Measurements from ENCODE around the gene TCF7L1. TPM values are rescaled to one million over a fixed set of nuclear protein-coding genes. Genes with fewer than 3 reads are reported as not detected.
A peak's percentile ranks its signal among the peaks of the same experiment; 100 is the strongest.

Gene TCF7L1
- total RNA-seq, 2 experiments from 2014 or later: not detected

GRCh38 chr2:85255456-85255812 lies 122.2 kb downstream of the TCF7L1 start:
- Mint-ChIP-seq H3K27me3 (no peaks in the 10 kb centered on the region), H3K4me3 (no peak overlapping the region), H3K27ac (no peak overlapping the region), H3K9me3 (no peaks in the 10 kb centered on the region), H3K36me3 (no peaks in the 10 kb centered on the region), H3K4me1 (no peaks in the 10 kb centered on the region)
- POLR2A ChIA-PET: no interaction called here
- DNase-seq (no peak), ATAC-seq (ENCODE audit: low read depth) (no peak)

GRCh38 chr2:85255813-85256594 lies 122.8 kb downstream of the TCF7L1 start:
- POLR2A ChIA-PET: no interaction called here
- Mint-ChIP-seq H3K27me3 (no peaks in the 10 kb centered on the region), H3K4me1 (no peaks in the 10 kb centered on the region), H3K27ac (no peak overlapping the region), H3K36me3 (no peaks in the 10 kb centered on the region), H3K4me3 (no peak overlapping the region), H3K9me3 (no peaks in the 10 kb centered on the region)
- no peak for DNase-seq
- no peak for ATAC-seq (ENCODE audit: low read depth)

- Mint-ChIP-seq H3K27ac (no peak overlapping the region), H3K36me3 (no peaks in the 10 kb centered on the region), H3K4me1 (no peaks in the 10 kb centered on the region), H3K4me3 (no peak overlapping the region), H3K27me3 (no peaks in the 10 kb centered on the region), H3K9me3 (no peaks in the 10 kb centered on the region)
- ATAC-seq (ENCODE audit: low read depth) (no peak), DNase-seq (no peak)
- POLR2A ChIA-PET: no interaction called here
Measured at GRCh38 chr2:85257359-85257969, 124.3 kb downstream of the TCF7L1 start.

- Mint-ChIP-seq H3K36me3 (no peaks in the 10 kb centered on the region), H3K4me1 (no peaks in the 10 kb centered on the region), H3K4me3 (no peak overlapping the region), H3K27me3 (no peaks in the 10 kb centered on the region), H3K9me3 (no peaks in the 10 kb centered on the region), H3K27ac (no peak overlapping the region)
- DNase-seq (no peak), ATAC-seq (ENCODE audit: low read depth) (no peak)
- POLR2A ChIA-PET: no interaction called here
Measured at GRCh38 chr2:85257970-85258605, 124.9 kb downstream of the TCF7L1 start.

- Mint-ChIP-seq H3K4me1 (no peaks in the 10 kb centered on the region), H3K27me3 (no peaks in the 10 kb centered on the region), H3K9me3 (no peaks in the 10 kb centered on the region), H3K4me3 (no peak overlapping the region), H3K36me3 (no peaks in the 10 kb centered on the region), H3K27ac (no peak overlapping the region)
- DNase-seq (no peak), ATAC-seq (ENCODE audit: low read depth) (no peak)
- POLR2A ChIA-PET: no interaction called here
Measured at GRCh38 chr2:85259101-85259590, 126.0 kb downstream of the TCF7L1 start.

- POLR2A ChIA-PET: no interaction called here
- Mint-ChIP-seq H3K4me3 (no peak overlapping the region), H3K36me3 (no peaks in the 10 kb centered on the region), H3K27me3 (no peaks in the 10 kb centered on the region), H3K27ac (no peak overlapping the region), H3K9me3 (no peaks in the 10 kb centered on the region), H3K4me1 (no peaks in the 10 kb centered on the region)
- ATAC-seq (ENCODE audit: low read depth) (no peak), DNase-seq (no peak)
Measured at GRCh38 chr2:85259879-85260278, 126.7 kb downstream of the TCF7L1 start.

- Mint-ChIP-seq H3K9me3 (no peaks in the 10 kb centered on the region), H3K27ac (no peak overlapping the region), H3K4me1 (peaks cover 3% of the 10 kb centered on the region), H3K36me3 (no peaks in the 10 kb centered on the region), H3K4me3 (no peak overlapping the region), H3K27me3 (no peaks in the 10 kb centered on the region)
- POLR2A ChIA-PET: no interaction called here
- ATAC-seq (ENCODE audit: low read depth) (no peak), DNase-seq (no peak)
Measured at GRCh38 chr2:85263591-85263990, 130.4 kb downstream of the TCF7L1 start.

- H3K27me3 Mint-ChIP-seq: no peaks in the 10 kb centered on the region
- no peak for ATAC-seq (ENCODE audit: low read depth)
Measured at GRCh38 chr2:85264471-85264870, 131.3 kb downstream of the TCF7L1 start.

GRCh38 chr2:85265304-85265703 lies 132.1 kb downstream of the TCF7L1 start:
- peaks cover 4% of the 10 kb centered on the region for H3K27me3 Mint-ChIP-seq
- POLR2A ChIA-PET: interaction anchor here (0.6 kb wide), 1 partner anchor 12 kb away, joined by 3 read pairs; no protein-coding TSS in a partner anchor
- H3K36me3 Mint-ChIP-seq: no peaks in the 10 kb centered on the region
- no peak overlapping the region for H3K27ac Mint-ChIP-seq
- no peak for DNase-seq
- peaks cover 3% of the 10 kb centered on the region for H3K4me1 Mint-ChIP-seq
- H3K4me3 Mint-ChIP-seq: no peak overlapping the region
- H3K9me3 Mint-ChIP-seq: no peaks in the 10 kb centered on the region
- ATAC-seq (ENCODE audit: low read depth): no peak

More at GRCh38 chr2:85264471-85264870, 131.3 kb downstream of the TCF7L1 start:
- no peak for DNase-seq
- H3K4me1 Mint-ChIP-seq: peaks cover 3% of the 10 kb centered on the region
- H3K9me3 Mint-ChIP-seq: no peaks in the 10 kb centered on the region
- POLR2A ChIA-PET: interaction anchor here (0.6 kb wide), 1 partner anchor 11 kb away, joined by 3 read pairs; no protein-coding TSS in a partner anchor
- H3K36me3 Mint-ChIP-seq: no peaks in the 10 kb centered on the region
- H3K4me3 Mint-ChIP-seq: no peak overlapping the region
- H3K27ac Mint-ChIP-seq: no peak overlapping the region

- POLR2A ChIA-PET: interaction anchor here (0.7 kb wide), 1 partner anchor 116 kb away, joined by 3 read pairs; no protein-coding TSS in a partner anchor
- no peak overlapping the region for H3K27ac Mint-ChIP-seq
- H3K27me3 Mint-ChIP-seq: peaks cover 15% of the 10 kb centered on the region
- peak; percentile 67 for ATAC-seq (ENCODE audit: low read depth)
- peak; percentile 71 for DNase-seq
- H3K9me3 Mint-ChIP-seq: no peaks in the 10 kb centered on the region
- peaks cover 3% of the 10 kb centered on the region for H3K4me1 Mint-ChIP-seq
- no peak overlapping the region for H3K4me3 Mint-ChIP-seq
- no peaks in the 10 kb centered on the region for H3K36me3 Mint-ChIP-seq
Measured at GRCh38 chr2:85266146-85267041, 133.2 kb downstream of the TCF7L1 start.

GRCh38 chr2:85269959-85270358 lies 136.8 kb downstream of the TCF7L1 start:
- H3K36me3 Mint-ChIP-seq: no peaks in the 10 kb centered on the region
- no peaks in the 10 kb centered on the region for H3K9me3 Mint-ChIP-seq
- H3K4me3 Mint-ChIP-seq: no peak overlapping the region
- H3K27ac Mint-ChIP-seq: no peak overlapping the region
- DNase-seq (no peak), ATAC-seq (ENCODE audit: low read depth) (no peak)
- POLR2A ChIA-PET: no interaction called here
- H3K27me3 Mint-ChIP-seq: peaks cover 23% of the 10 kb centered on the region
- H3K4me1 Mint-ChIP-seq: peaks cover 3% of the 10 kb centered on the region

GRCh38 chr2:85272357-85272756 lies 139.2 kb downstream of the TCF7L1 start:
- POLR2A ChIA-PET: no interaction called here
- H3K4me3 Mint-ChIP-seq: no peak overlapping the region

More at GRCh38 chr2:85272357-85272756, 139.2 kb downstream of the TCF7L1 start:
- H3K27ac Mint-ChIP-seq: no peak overlapping the region
- H3K36me3 Mint-ChIP-seq: no peaks in the 10 kb centered on the region
- H3K9me3 Mint-ChIP-seq: no peaks in the 10 kb centered on the region
- DNase-seq (no peak), ATAC-seq (ENCODE audit: low read depth) (no peak)
- peaks cover 32% of the 10 kb centered on the region for H3K27me3 Mint-ChIP-seq
- H3K4me1 Mint-ChIP-seq: no peaks in the 10 kb centered on the region
